Testis (tissue), 3 donors: ENCODE measurements around the gene GRM7. TPM values are rescaled to one million over a fixed set of nuclear protein-coding genes. Genes with fewer than 3 reads are reported as not detected.

ENCODE experiments used
- DNase-seq: peaks from one replicate; pipeline ENCODE4 v3.0.0-alpha.2; 2019
- H3K27ac ChIP-seq, 2 donors: fragments of 200-600 bp; sonication (generic); one replicate each; pipeline ENCODE4 v1.5.1; 2019
- H3K27me3 ChIP-seq: fragments of 200-600 bp; sonication (generic); one replicate; pipeline ENCODE4 v1.5.1; 2019
- H3K36me3 ChIP-seq: fragments of 200-600 bp; sonication (generic); one replicate; pipeline ENCODE4 v1.5.1; 2017; ENCODE audit warnings: low read depth; ENCODE audit errors: missing control alignments
- H3K4me1 ChIP-seq: fragments of 200-600 bp; sonication (generic); one replicate; pipeline ENCODE4 v1.5.1; 2019
- H3K4me3 ChIP-seq, 2 donors: fragments of 200-600 bp; sonication (generic); one replicate each; pipeline ENCODE4 v1.5.1; 2017 to 2019
- H3K9me3 ChIP-seq: fragments of 200-600 bp; sonication (generic); one replicate; pipeline ENCODE4 v1.5.1; 2017
- CTCF ChIP-seq, 3 experiments: fragments of 450-650 bp in 2 of 3; fragments of 200-600 bp in 1 of 3; sonication (generic) in 1 of 3; IDR thresholded peaks; one replicate each; pipeline ENCODE4 v1.5.1; 2016 to 2019; ENCODE audit warnings: antibody characterized with exemption in 3 of 3, mild to moderate bottlenecking in 2 of 3, moderate library complexity in 1 of 3
- POLR2A ChIP-seq: fragments of 450-650 bp; IDR thresholded peaks from one replicate; pipeline ENCODE4 v1.6.1; 2017; ENCODE audit warnings: antibody characterized with exemption, mild to moderate bottlenecking, moderate library complexity
- WGBS, 2 donors: methylation state at CpG; one replicate each; pipeline ENCODE4 v1.1.5; 2018; 5-methylcytosine and 5-hydroxymethylcytosine counted together
- intact Hi-C: fragments of 100-400 bp; cut with DNase I; formaldehyde crosslinking; loops from one replicate; pipeline ENCODE4 v1.15.1; 2023; ENCODE audit warnings: low total_unique reads
- polyA plus RNA-seq: library from polyadenylated mRNA; stranded (reverse); fragments of 350-450 nt; fragmentation: Illumina TruSeq; extraction: RNeasy Lipid Tissue Mini Kit (QIAGEN cat#74804); gene quantifications from one replicate; pipeline ENCODE4 v1.2.3, GENCODE V29; 2014; ENCODE audit warnings: low read depth, low replicate concordance; ENCODE audit not compliant: insufficient read depth
- total RNA-seq, 2 donors: library from RNA; depleted of rRNA; stranded (reverse); fragments of >200 nt; gene quantifications; one replicate each; pipeline ENCODE4 v1.2.3, GENCODE V29; 2016

The GRM7 gene
- total and polyA plus RNA-seq, 3 donors from 2014 or later: 2.0 to 3.2 (median 2.7) TPM

GRCh38 chr3:7190095-7190494 is 329.2 kb downstream of the GRM7 start:
- WGBS, 2 donors: 90 to 92% methylated on average over 4 of the region's 4 CpGs
- Histone ChIP-seq H3K27me3 (no peaks in the 10 kb centered on the region), H3K9me3 (no peaks in the 10 kb centered on the region), H3K4me1 (no peaks in the 10 kb centered on the region), H3K4me3 (no peak overlapping the region), H3K36me3 (no peaks in the 10 kb centered on the region), H3K27ac (no peak overlapping the region)
- no peak for DNase-seq
- intact Hi-C loops: no loop called here
- TF ChIP-seq POLR2A (no peak), CTCF (IDR thresholded peaks at IDR 0.05) (no peak)

GRCh38 chr3:7193269-7193668 is 332.4 kb downstream of the GRM7 start:
- Histone ChIP-seq H3K27ac (no peak overlapping the region), H3K4me3 (no peak overlapping the region), H3K36me3 (no peaks in the 10 kb centered on the region), H3K9me3 (no peaks in the 10 kb centered on the region), H3K27me3 (no peaks in the 10 kb centered on the region), H3K4me1 (no peaks in the 10 kb centered on the region)
- intact Hi-C loops: no loop called here
- TF ChIP-seq CTCF (IDR thresholded peaks at IDR 0.05) (no peak), POLR2A (no peak)
- DNase-seq: no peak

GRCh38 chr3:7194071-7194835 is 333.3 kb downstream of the GRM7 start:
- Histone ChIP-seq H3K9me3 (no peaks in the 10 kb centered on the region), H3K4me1 (no peaks in the 10 kb centered on the region), H3K36me3 (no peaks in the 10 kb centered on the region), H3K27me3 (no peaks in the 10 kb centered on the region), H3K4me3 (no peak overlapping the region), H3K27ac (no peak overlapping the region)
- 81 to 85% methylated on average over 6 of the region's 6 CpGs for WGBS, 2 donors
- DNase-seq: no peak
- TF ChIP-seq CTCF (IDR thresholded peaks at IDR 0.05) (no peak), POLR2A (no peak)
- intact Hi-C loops: no loop called here

- intact Hi-C loops: no loop called here
- H3K36me3 ChIP-seq: no peaks in the 10 kb centered on the region
These were observed 335.0 kb downstream of the GRM7 start for GRCh38 chr3:7195934-7196333.

More at GRCh38 chr3:7195934-7196333, 335.0 kb downstream of the GRM7 start:
- TF ChIP-seq CTCF (IDR thresholded peaks at IDR 0.05) (no peak), POLR2A (no peak)
- no peak overlapping the region for H3K4me3 ChIP-seq
- no peaks in the 10 kb centered on the region for H3K9me3 ChIP-seq
- 90 to 91% methylated on average over 1 of the region's 1 CpG for WGBS, 2 donors
- DNase-seq: no peak
- H3K27me3 ChIP-seq: no peaks in the 10 kb centered on the region
- H3K27ac ChIP-seq: no peak overlapping the region
- no peaks in the 10 kb centered on the region for H3K4me1 ChIP-seq
